NOMO-1 treated with DMSO at 0.1 percent for 48 hours (cell line): ENCODE measurements around the gene FXYD3.
"Not testable (repeated sequence)": the region's sequence is repeated elsewhere in the genome, so short reads cannot be mapped to it uniquely, and the experiment has no call there.

ENCODE experiments used
- DNase-seq: peaks from one replicate; lab custom pipeline; 2025; ENCODE audit not compliant: unreplicated experiment; lab: John Stamatoyannopoulos, UW

The FXYD3 gene

DNA sequence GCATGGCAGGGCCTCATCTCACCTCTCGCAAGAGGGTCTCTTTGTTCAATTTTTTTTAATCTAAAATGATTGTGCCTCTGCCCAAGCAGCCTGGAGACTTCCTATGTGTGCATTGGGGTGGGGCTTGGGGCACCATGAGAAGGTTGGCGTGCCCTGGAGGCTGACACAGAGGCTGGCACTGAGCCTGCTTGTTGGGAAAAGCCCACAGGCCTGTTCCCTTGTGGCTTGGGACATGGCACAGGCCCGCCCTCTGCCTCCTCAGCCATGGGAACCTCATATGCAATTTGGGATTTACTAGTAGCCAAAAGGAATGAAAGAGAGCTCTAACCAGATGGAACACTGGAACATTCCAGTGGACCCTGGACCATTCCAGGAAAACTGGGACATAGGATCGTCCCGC, 8.0 kb downstream of the FXYD3 start:
- DNase-seq: no peak

DNA sequence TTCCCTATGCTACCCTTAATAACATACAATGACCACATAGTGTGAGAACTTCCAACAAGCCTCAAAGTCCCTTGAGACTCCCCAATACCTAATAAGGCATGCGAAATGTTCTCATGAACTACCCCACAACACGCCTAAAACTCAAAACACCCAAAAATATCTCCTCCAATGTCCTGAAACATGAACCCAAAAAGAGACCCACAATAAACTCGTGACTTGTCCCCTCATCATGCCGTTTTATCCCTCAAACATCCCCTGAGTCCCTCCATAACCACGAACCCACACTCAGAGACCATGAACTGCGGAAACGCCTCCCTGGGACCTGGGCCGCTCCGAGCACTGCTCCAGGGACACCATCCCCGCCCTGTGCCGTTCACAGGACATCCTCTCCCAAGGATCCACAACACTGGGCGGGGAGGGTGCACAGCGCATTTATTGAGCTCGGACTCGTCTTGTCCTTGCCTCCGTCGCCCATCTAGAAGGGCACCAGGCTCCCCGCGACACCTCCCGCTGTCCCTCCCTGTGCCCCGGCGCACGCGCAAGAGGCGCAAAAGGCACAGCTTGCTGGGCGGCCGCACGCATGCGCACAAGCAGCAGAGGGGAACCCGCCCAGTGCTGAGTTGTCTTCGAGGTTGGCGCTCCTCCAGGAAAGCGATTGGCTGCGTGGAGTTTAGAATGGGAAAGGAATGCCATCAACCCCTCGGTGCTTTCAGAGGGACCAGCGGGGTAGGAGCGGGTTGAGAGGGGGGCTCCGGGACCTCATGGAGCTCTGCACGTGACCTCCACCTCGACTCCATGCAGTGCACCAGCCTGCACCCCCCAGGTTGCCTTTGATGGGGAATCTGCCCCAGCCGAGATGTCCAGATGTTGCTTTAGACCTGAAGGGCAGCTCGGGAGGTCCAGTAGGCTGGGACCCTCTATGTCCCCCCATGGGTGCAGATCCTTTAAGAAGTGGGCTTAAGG, 8.8 kb downstream of the FXYD3 start:
- peak; percentile 68 for DNase-seq

DNA sequence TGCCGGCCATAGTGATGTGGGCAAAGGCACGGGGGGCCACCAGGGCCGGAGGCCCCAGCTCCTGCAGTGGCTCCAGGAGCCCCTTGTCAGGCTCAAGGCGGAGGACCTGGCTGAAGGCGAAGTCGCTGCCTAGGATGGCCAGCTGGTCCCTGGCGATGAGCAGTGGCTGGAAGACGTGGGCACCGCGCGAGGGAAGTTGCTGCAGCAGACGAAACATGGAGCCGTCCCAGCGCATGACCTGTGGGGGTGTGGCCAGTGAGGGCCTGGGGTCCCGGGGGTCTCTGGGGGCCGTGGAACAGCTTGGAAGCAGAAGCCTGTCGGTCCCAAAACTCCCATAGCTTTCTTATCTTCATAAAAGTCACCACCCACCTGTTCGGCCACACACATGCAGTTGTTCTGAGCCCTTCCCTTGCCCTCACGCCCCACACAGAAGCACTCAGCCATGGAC, 9.7 kb downstream of the FXYD3 start:
- no peak for DNase-seq

DNA sequence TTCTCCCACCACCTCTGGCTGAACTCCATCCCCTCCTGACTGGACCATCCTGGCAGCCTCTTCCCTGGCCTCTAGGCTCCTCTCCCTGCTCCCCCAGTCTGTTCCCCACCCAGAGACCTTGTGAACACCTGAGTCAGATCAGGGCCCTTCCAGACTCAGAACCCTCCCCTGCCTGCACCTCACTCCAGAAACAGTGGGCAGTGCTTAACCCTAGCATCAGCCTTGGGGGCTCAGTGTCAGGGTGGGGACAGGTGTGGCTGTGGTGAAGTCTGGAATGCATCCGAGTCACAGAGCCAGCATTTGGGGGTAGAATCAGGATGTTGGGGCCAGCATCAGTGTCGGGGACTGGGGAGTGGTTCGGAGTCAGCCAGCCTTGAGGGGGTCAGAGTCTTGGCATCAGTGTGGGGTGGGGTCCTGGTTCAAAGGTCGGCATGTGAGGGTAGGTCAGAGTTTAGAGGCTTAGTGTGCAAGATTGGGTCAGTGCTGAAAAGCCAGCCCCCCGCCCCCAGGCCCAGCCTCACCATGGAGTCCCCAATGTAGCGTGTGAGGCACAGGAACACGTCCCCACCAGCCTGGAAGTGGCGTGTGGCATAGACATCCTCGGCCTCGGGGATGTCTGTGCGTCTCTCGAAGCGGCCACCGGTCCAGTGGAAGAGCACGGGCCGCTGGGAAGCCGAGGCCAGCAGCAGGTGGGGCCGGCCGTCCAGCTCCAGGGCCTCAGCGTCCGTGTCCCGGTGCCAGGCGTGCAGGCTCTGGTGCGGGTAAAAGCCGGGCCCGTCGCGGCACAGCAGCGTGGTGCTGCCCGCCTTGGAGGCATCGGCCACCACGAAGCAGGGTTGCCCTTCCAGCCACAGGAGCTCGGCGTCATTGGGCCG, 10.4 kb downstream of the FXYD3 start:
- DNase-seq: no peak

DNA sequence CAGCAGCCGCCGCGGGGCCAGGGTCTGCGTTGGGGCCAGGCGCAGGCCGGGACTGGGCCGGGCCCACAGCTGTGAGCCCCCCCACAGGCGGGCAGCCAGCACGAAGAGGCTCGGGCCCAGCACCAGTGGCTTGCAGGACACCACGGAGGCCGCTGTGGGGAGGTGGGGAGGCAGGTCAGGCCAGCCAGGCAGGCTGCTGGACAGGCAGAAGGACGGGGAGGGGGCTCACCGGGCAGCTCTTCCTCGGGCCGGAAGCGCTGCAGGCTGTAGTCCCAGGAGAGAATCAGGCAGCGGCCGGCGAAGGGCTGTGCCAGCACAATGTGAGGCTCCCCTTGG, 11.0 kb downstream of the FXYD3 start:
- no peak for DNase-seq

DNA sequence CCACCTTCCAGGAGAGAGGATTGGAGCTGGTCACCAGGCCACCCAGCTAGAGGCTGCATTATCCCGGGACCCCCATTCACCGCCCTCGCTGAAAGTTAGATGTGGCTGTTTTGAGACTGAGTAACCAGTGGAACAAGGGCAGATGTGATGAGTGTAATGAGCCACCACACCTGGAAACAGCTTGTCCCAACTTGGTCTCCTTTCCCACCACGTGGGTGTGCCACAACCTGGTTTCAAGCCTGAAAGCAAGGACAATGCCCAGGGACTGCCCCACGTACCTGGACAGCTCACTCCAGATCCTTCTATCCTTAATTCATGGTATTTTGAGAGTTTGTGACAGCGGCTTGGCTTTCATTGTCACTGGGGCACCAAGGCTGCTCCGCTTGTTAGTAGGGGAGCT, 12.2 kb downstream of the FXYD3 start:
- DNase-seq: no peak

DNA sequence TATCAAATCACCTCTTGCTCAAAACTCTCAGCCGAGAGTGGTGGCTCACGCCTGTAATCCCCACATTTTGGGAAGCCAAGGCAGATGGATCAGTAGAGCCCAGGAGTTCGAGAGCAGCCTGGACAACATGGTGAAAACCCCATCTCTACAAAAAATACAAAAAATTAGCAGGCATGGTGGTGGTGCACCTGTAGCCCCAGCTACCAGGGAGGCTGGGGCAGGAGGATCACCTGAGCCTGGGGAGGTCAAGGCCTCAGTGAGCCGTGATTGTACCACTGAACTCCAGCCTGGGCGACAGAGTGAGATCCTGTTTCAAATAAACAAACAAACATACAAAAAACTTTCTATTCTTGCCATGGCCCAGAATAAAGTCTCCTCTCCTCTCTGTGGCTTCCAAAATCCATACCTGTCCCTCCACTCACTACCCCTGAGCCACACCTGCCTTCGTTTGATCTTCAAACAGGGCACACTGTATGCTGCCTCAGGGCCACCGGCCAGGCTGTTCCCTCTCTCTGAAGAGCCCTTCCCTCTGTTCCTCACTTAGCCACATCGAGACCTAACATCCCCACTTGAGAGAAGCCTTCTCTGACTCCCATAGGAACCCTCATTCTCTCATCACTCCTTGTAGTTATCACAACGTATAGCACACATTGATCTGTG, 12.9 kb downstream of the FXYD3 start:
- no peak for DNase-seq

DNA sequence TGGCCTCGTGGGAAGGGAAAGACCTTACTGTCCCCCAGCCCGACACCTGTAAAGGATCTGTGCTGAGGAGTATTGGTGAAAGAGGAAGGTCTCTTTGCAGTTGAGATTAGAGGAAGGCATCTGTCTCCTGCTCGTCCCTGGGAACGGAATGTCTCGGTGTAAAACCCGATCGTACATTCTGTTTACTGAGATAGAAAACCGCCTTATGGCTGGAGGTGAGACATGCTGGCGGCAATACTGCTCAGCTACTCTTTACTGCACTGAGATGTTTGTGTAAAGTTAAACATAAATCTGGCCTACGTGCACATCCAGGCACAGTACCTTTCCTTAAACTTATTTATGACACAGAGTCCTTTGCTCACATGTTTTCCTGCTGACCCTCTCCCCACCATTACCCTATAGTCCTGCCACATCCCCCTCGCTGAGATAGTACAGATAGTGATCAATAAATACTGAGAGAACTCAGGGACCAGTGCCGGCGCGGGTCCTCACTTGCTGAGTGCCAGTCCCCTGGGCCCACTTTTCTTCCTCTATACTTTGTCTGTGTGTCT, 14.2 kb downstream of the FXYD3 start:
- DNase-seq: not testable (repeated sequence)

DNA sequence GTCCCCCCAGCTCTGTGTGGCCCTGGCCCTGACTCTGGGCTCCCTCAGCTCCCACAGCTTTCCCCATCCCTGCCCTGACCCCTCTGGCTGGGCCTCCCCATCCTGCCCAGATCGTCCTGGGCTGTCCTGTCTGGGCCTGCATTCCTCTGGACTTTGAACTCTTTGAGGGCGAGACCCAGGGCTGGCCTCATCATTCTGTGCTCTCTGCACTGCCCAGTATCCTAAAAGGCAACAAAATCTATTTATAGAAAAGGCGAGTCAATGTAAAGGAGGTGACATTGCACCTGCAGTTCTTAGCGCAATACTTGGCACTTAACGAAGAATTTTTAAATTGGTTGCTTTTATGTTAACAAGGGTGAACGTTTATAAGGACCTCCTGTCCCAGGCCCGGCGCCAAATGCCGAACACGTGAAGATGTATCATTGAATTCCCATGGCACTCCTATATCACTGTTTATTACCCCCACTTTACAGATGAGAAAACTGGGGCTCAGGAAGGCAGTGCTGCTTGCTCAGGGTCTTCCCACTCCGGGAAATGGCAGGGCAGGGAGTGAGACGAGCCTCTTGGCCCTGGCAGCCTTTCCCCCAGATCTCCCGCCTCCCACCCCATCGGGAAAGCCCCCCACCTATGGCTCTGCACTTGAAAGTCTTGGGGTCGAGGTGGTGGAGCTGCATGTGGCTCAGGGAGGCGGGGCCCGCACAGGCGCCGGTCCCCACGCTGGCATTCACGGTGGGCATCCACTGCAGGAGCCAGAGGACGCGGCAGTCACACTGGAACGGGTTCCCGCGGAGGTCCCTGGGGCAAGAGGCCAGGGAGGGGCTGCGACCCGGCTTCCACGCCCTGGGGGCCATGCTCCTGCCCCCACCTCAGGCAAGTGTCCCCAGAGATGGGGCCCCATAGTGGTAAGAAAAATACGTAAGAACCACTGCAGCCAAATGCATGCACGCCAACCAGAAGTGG, 15.4 kb downstream of the FXYD3 start:
- DNase-seq: no peak

DNA sequence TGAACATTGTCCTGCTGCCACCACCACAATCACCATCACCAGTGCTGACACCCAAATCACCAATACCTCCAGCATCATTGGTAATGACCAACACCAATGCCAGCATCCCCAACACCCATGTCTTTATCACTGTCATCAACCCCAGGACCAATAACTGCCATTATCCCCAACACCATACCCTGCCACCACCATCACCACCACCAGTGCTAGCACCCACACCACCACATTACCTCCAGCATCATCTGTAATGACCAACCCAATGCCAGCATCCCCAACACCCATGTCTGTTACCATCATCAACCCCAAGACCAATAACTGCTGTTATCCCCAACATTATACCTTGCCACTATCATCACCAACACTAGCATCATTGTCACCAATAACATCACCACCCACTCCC, 16.6 kb downstream of the FXYD3 start:
- no peak for DNase-seq

DNA sequence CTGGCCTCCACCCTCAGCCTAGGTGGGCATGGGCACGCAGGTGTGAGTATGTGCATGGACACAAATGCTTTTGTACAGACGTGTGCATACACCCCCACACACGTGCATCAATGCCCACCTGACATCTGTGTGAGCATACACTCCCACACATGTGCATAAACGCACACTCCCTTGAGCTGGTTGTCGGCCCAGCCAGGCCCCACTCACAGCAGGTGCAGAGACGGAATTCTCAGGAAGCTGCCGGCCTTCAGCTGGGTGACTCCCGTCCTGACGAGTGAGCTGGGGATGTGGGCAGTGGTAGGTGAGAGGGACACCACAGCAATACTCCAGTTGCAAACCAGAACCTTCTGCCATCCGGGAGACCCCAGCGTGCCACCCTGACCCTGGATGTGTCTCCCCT, 18.2 kb downstream of the FXYD3 start:
- DNase-seq: no peak

DNA sequence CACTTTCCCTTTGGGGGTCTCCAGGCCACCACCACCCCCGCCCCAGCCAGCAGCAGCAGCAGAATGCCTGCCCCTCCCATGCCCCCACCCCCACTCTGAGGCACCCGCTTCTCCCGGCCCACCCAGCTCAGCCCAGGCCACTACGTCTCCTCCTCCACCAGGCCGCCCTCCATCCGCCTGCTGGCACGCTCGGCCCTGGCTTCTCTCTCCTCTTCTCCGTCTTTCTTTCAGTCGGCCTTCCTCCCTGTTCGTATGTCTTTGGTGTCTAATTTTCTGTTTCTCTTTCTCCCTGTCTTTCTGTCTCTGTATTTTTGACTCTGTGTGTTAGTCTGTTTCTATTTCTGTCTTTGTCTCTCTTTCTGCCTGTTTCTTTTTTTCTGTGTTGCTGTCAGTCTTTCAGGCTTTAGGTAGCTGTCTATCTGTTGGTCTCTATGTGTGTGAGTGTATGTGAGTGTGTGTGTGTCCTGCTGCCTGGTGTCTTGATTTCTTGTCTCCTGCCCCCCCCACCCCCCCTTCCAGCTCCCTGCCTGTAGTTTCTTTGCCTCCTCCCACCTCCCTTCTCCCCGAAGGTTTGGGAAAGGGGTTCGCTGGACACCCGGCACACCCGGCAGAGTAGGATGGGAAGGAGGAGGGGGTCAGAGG, 19.1 kb downstream of the FXYD3 start, which contains the start of gene LGI4:
TSS of gene LGI4 (minus strand) at position 459 of the 642 bp plus-strand sequence. CDS start at position 80, 379 bp downstream.
- no peak for DNase-seq

DNA sequence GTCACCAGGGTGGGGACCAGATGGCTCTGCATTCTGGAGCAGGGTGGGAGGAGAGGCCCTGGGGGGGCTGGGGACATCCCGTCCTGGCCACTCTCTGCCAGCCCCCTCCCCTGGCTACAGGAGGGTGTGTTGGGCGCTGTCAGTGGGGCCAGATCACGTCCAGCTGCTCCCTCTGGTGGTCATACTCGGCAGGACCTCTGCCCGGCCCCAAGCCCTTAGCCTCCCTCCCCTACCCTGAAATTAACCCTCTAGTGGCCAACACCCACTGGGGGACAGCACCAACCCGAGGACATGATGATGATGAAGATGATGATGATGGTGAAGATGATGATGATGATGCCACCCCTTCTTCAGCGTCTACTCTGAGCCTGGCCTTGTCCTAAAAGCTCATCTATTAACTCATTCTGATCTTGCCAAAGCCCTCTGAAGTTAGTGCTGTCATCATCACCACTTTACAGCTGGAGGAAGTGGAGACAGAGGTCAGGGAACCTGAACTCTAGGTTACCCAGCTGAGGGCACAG, 19.8 kb downstream of the FXYD3 start:
- peak; percentile 35 for DNase-seq

DNA sequence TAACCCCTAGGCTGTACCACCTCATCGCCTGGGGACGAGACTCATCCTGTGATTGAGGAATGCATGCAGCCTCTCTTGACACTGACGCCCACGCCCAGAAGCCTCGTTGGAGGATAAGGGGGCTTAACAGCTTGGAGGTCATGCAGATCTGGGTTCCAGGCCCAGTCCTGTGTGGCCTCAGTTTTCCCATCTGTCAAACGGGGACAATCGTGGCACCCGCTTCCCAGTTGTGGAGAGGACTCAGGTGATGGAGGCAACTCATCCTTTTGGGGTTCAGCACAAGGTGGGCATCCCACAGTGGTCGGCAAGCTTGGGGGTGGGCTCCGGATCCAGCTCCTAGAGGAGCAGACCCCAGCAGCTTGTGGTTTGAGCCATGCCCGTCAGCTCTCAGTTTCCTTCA, 20.6 kb downstream of the FXYD3 start:
- no peak for DNase-seq

DNA sequence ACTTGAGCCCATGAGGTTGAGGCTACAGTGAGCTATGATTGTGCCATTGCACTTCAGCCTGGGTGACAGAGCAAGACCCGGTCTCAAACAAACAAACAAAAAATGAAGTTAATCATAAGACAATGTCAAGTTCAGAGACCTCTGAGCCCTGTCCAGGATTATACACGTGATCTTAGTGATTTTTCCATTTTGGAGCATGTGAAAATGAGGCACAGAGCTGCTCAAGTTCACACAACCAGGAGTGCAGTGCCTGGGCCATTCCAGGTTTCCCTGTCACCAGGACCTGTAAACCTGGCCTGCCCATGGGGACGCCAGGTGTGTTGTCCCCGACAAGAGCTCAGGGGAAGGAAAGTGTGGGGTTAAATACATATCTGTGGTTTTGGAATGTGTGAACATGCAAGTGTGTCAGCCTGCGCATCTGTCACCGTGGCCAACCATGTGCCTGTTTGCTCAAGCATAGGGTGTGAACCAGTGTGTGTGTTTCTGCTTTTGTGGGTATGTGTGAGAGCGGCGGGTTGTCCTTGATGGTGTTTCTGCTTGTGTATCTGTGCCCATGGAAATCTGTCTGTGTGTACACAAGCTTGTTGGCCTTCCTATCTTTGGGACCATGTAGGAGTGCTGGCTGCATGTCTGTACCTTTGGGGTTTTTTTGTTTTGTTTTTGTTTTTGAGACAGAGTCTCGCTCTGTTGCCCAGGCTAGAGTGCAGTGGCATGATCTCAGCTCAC, 21.5 kb downstream of the FXYD3 start:
- DNase-seq: no peak

DNA sequence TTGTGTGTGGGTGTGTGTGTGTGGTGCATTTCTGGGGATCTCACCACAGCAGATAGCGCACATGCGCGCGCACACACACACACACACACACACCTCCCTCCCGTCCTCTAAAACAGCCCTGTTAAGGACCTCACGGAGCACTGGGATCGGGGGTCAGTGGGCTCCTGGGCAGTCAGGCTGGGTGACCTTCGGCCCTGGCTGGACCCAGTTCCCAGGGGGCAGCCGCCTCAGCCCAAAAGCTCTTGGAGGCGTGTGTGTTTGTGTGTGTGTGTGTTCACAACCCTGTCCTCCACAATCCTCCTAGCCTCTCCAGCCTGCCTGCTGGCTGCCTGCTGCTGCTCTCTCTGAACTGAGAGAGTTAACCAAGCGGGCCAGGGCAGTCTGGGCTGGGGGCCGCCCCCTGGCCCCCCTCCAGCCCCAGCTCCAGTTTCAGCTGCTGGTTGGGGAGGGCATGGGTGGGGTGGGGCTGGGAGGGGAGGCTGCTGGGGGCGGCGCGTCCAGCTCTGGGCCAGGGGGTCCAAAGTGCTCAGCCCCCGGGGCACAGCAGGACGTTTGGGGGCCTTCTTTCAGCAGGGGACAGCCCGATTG, 22.8 kb downstream of the FXYD3 start, which contains the start of gene FXYD1:
TSS of gene FXYD1 (plus strand) at position 520 of the 588 bp plus-strand sequence. CDS start 1,256 bp downstream, outside the sequence.
- DNase-seq: no peak

DNA sequence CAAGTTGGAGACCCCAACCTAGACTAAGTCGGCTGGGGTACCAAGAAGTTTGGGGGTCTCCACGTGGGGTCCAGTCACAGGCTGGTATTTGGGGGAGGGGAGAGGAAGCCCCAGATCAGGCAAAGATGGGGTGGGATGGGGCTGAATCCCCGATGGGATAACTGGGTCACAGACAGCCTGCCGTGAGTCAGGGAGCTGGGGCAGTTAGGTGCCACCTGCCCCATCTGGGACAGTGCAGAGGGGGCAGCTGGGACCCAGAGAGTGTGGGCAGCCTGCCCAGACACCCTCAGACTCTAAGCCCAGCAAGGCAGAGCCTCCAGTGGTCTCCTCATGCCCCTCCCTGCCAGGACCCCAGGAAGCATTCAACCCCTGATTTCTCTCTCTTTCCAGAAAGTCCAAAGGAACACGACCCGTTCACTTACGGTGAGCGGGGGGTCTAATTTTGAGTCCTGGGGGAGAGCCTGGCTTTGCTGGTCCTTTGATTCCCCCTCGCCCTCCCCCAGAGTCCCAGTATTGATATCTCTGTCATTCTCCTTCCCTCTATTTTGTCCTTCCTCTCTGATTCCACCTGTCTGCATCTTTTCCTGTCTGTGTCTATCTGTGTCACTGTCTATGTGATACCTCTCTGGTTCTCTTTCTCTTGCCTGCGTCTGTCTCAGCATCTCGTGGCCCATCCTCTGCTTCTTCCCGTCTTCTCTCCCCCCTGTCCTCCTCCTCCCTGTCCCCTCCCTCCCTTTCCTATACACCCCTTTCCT, 24.8 kb downstream of the FXYD3 start:
- DNase-seq: no peak
